GM21423 (cell line): ENCODE data around the gene KCNG3.

ENCODE experiments used
- ATAC-seq: cut with Tn5 transposase; IDR thresholded peaks from one replicate; pipeline ENCODE4 v1.9.1; 2021; ENCODE audit warnings: mild to moderate bottlenecking, moderate library complexity; ENCODE audit not compliant: unreplicated experiment

Gene KCNG3

GRCh38 chr2:42488297-42488696 is 5.5 kb downstream of the KCNG3 start:
- ATAC-seq: no peak

- no peak for ATAC-seq
These were observed 7.5 kb downstream of the KCNG3 start for GRCh38 chr2:42486145-42486906.

- ATAC-seq: no peak
These were observed 13.4 kb downstream of the KCNG3 start for GRCh38 chr2:42480402-42480801.

- no peak for ATAC-seq
These were observed 18.9 kb downstream of the KCNG3 start for GRCh38 chr2:42474765-42475454.

- no peak for ATAC-seq
These were observed 23.1 kb downstream of the KCNG3 start for GRCh38 chr2:42470706-42471105.

GRCh38 chr2:42464631-42465030 is 29.2 kb downstream of the KCNG3 start:
- no peak for ATAC-seq

- no peak for ATAC-seq
These were observed 30.2 kb downstream of the KCNG3 start for GRCh38 chr2:42463570-42463969.

- ATAC-seq: no peak
These were observed 34.5 kb downstream of the KCNG3 start for GRCh38 chr2:42459296-42459695.

- no peak for ATAC-seq
These were observed 35.4 kb downstream of the KCNG3 start for GRCh38 chr2:42458396-42458795.

- ATAC-seq: no peak
These were observed 36.8 kb downstream of the KCNG3 start for GRCh38 chr2:42457011-42457410.

GRCh38 chr2:42456126-42456839 is 37.5 kb downstream of the KCNG3 start:
- no peak for ATAC-seq

- ATAC-seq: no peak
These were observed 41.2 kb downstream of the KCNG3 start for GRCh38 chr2:42452545-42452944.

GRCh38 chr2:42450136-42450535 is 43.6 kb downstream of the KCNG3 start:
- ATAC-seq: no peak

GRCh38 chr2:42449163-42450087 is 44.4 kb downstream of the KCNG3 start:
- ATAC-seq: no peak

GRCh38 chr2:42448163-42448562 is 45.6 kb downstream of the KCNG3 start:
- ATAC-seq: no peak

- ATAC-seq: no peak
These were observed 47.1 kb downstream of the KCNG3 start for GRCh38 chr2:42446503-42447271.

GRCh38 chr2:42443718-42444399 is 49.9 kb downstream of the KCNG3 start:
- no peak for ATAC-seq

GRCh38 chr2:42442774-42443173 is 51.0 kb downstream of the KCNG3 start:
- no peak for ATAC-seq

GRCh38 chr2:42438685-42439084 is 55.1 kb downstream of the KCNG3 start:
- no peak for ATAC-seq
